Ovary (tissue), 3 donors: ENCODE data around the gene OTUD7B.

ENCODE experiments used
- CTCF ChIP-seq, 3 donors: fragments of 450-650 bp in 2 of 3; fragments of 200-600 bp in 1 of 3; IDR thresholded peaks; one replicate each; pipeline versions ENCODE4 v1.5.1 to v1.8.0; 2016 to 2022; ENCODE audit warnings: antibody characterized with exemption in 3 of 3, mild to moderate bottlenecking in 1 of 3
- EP300 ChIP-seq: sonication (generic); formaldehyde crosslinking; IDR thresholded peaks from one replicate; pipeline ENCODE4 v1.6.1; 2017; ENCODE audit warnings: antibody characterized with exemption
- donor health status: DM: no; HTN: no; CAD: no.

- no peak for TF ChIP-seq CTCF (IDR thresholded peaks at IDR 0.05)
- no peak for TF ChIP-seq EP300
Observed at GRCh38 chr1:149933208-149933607, 77.3 kb downstream of the OTUD7B start.
